ENCODE results near the gene RASGRP2. TPM values are rescaled to one million over a fixed set of nuclear protein-coding genes. Genes with fewer than 3 reads are reported as not detected.

RASGRP2 gene
- total and polyA plus RNA-seq, 7 donors, result 2.6 to 14.7 (median 8.0) TPM

- DNase-seq, result no peak
- WGBS, 3 donors, result 17 to 20% (median 18%) methylated on average over 24 to 39 of the region's 39 CpGs
- no peak for TF ChIP-seq CTCF (IDR thresholded peaks at IDR 0.05)
- H3K27ac ChIP-seq, result no peak overlapping the region
- H3K9me3 ChIP-seq, result no peaks in the 10 kb centered on the region
- H3K4me3 ChIP-seq, result no peak overlapping the region
- no peaks in the 10 kb centered on the region for H3K36me3 ChIP-seq (ENCODE audit: insufficient read depth in 1 of 2, low read depth in 1 of 2)
- H3K4me1 ChIP-seq, result no peaks in the 10 kb centered on the region
- peaks cover 5 to 74% (median 23%) of the 10 kb centered on the region in 3 donors for H3K27me3 ChIP-seq (ENCODE audit: insufficient read depth in 3 of 3, low read length in 2 of 3)
- intact Hi-C loops (cut with DNase I), result no loop called here
- no peak for ATAC-seq
Measured at GRCh38 chr11:64713781-64714363, 30.1 kb downstream of the RASGRP2 start.

- Histone ChIP-seq H3K4me3 (no peak overlapping the region), H3K4me1 (no peaks in the 10 kb centered on the region), H3K36me3 (ENCODE audit: insufficient read depth in 1 of 2, low read depth in 1 of 2) (no peaks in the 10 kb centered on the region), H3K27ac (no peak overlapping the region), H3K9me3 (no peaks in the 10 kb centered on the region), H3K27me3 (ENCODE audit: insufficient read depth in 3 of 3, low read length in 2 of 3) (peaks cover 5 to 74% (median 23%) of the 10 kb centered on the region in 3 donors)
- 1 to 2% (median 1%) methylated on average over 79 to 111 of the region's 111 CpGs for WGBS, 3 donors
- intact Hi-C loops (cut with DNase I), result no loop called here
- DNase-seq, result peak in 1 of 2 donors; percentile 51
- TF ChIP-seq CTCF (IDR thresholded peaks at IDR 0.05), result no peak
- ATAC-seq, result peak in 1 of 4 donors; percentile 30
Measured at GRCh38 chr11:64713016-64713707, 30.8 kb downstream of the RASGRP2 start.

GRCh38 chr11:64712430-64713015 lies 31.4 kb downstream of the RASGRP2 start:
- DNase-seq (no peak), ATAC-seq (peak in 1 of 4 donors; percentile 29)
- Histone ChIP-seq H3K27ac (no peak overlapping the region), H3K9me3 (no peaks in the 10 kb centered on the region), H3K27me3 (ENCODE audit: insufficient read depth in 3 of 3, low read length in 2 of 3) (peaks cover 5 to 70% (median 23%) of the 10 kb centered on the region in 3 donors), H3K4me3 (no peak overlapping the region), H3K4me1 (no peaks in the 10 kb centered on the region), H3K36me3 (ENCODE audit: insufficient read depth in 1 of 2, low read depth in 1 of 2) (no peaks in the 10 kb centered on the region)
- no peak for TF ChIP-seq CTCF (IDR thresholded peaks at IDR 0.05)
- intact Hi-C loops (cut with DNase I), result no loop called here
- 9 to 10% (median 10%) methylated on average over 38 to 45 of the region's 45 CpGs for WGBS, 3 donors

GRCh38 chr11:64711956-64712362 lies 32.0 kb downstream of the RASGRP2 start:
- DNase-seq, result no peak
- peaks cover 5 to 66% (median 20%) of the 10 kb centered on the region in 3 donors for H3K27me3 ChIP-seq (ENCODE audit: insufficient read depth in 3 of 3, low read length in 2 of 3)
- 64 to 71% (median 68%) methylated on average over 19 of the region's 19 CpGs for WGBS, 3 donors

More at GRCh38 chr11:64711956-64712362, 32.0 kb downstream of the RASGRP2 start:
- ATAC-seq, result no peak
- Histone ChIP-seq H3K4me3 (no peak overlapping the region), H3K36me3 (ENCODE audit: insufficient read depth in 1 of 2, low read depth in 1 of 2) (no peaks in the 10 kb centered on the region), H3K9me3 (no peaks in the 10 kb centered on the region), H3K4me1 (no peaks in the 10 kb centered on the region), H3K27ac (no peak overlapping the region)
- intact Hi-C loops (cut with DNase I), result no loop called here
- no peak for TF ChIP-seq CTCF (IDR thresholded peaks at IDR 0.05)

Data from psoas muscle (tissue), 8 donors.